AG04449 (cell line): ENCODE results near the gene JMJD8.

Experiments
- CTCF ChIA-PET: fragments of 350-600 bp; formaldehyde crosslinking; extraction: SDS; loops from one replicate; lab custom pipeline; 2021; ENCODE audit warnings: antibody characterized with exemption; lab: Yijun Ruan, JAX
- POLR2A ChIA-PET: fragments of 400-600, 350-600 bp; formaldehyde crosslinking; extraction: SDS; loops from one replicate; lab custom pipeline; 2020; ENCODE audit warnings: antibody characterized with exemption, inconsistent platforms; lab: Yijun Ruan, JAX
- DNase-seq: peaks from one replicate; pipeline ENCODE4 v3.0.0-alpha.2; 2010; ENCODE audit warnings: low read depth, low spot score
- H3K4me3 ChIP-seq: 2 replicates; pipeline ENCODE4 v1.5.1; 2011; ENCODE audit warnings: low read depth, mild to moderate bottlenecking, control low read depth, low read length
- CTCF ChIP-seq: IDR thresholded peaks from one replicate; pipeline ENCODE4 v1.5.1; 2011; ENCODE audit warnings: mild to moderate bottlenecking, moderate library complexity, low read length, control low read depth, inconsistent platforms; ENCODE audit not compliant: insufficient read depth; ENCODE audit errors: missing control alignments

JMJD8 gene

GRCh38 chr16:631808-632358, 52.3 kb downstream of the JMJD8 start:
- DNase-seq = no peak
- TF ChIP-seq CTCF = no peak
- CTCF ChIA-PET = no interaction called here
- no peak overlapping the region for H3K4me3 ChIP-seq
- POLR2A ChIA-PET = no interaction called here
